HepG2 (cell line): ENCODE measurements around the gene GUK1. TPM values are rescaled to one million over a fixed set of nuclear protein-coding genes. Genes with fewer than 3 reads are reported as not detected.
A peak's percentile ranks its signal among the peaks of the same experiment; 100 is the strongest.

Experiments used
- ATAD3A ChIP-seq: sonication (generic); formaldehyde crosslinking; IDR thresholded peaks from 2 replicates; pipeline ENCODE4 v1.4.0; 2020; ENCODE audit warnings: missing genetic modification reagents
- CEBPG ChIP-seq: IDR thresholded peaks from 2 replicates; pipeline ENCODE4 v1.6.1; 2016
- GMEB2 ChIP-seq: IDR thresholded peaks from 2 replicates; pipeline ENCODE4 v1.6.1; 2016; ENCODE audit warnings: missing biosample characterization, missing genetic modification reagents, low read depth
- HOXA5 ChIP-seq: sonication (generic); formaldehyde crosslinking; IDR thresholded peaks from 2 replicates; pipeline ENCODE4 v1.4.0; 2020; ENCODE audit warnings: missing genetic modification reagents
- MTA1 ChIP-seq: sonication (generic); formaldehyde crosslinking; IDR thresholded peaks from 2 replicates; pipeline ENCODE4 v1.4.0; 2020; ENCODE audit warnings: missing genetic modification reagents, mild to moderate bottlenecking, borderline replicate concordance
- U2AF2 ChIP-seq: fragments of 200-400 bp; formaldehyde crosslinking; IDR thresholded peaks from 2 replicates; pipeline ENCODE4 v1.6.1; 2017; ENCODE audit warnings: low read depth, mild to moderate bottlenecking, low read length
- YEATS4 ChIP-seq: sonication (generic); formaldehyde crosslinking; IDR thresholded peaks from 2 replicates; pipeline ENCODE4 v1.4.0; 2020; ENCODE audit warnings: missing genetic modification reagents, borderline replicate concordance
- ZMYM4 ChIP-seq: sonication (generic); formaldehyde crosslinking; IDR thresholded peaks from 2 replicates; pipeline ENCODE4 v1.8.1; 2023; ENCODE audit warnings: mild to moderate bottlenecking, missing genetic modification reagents
- ZNF430 ChIP-seq: sonication (generic); formaldehyde crosslinking; IDR thresholded peaks from 2 replicates; pipeline ENCODE4 v1.9.0; 2021; ENCODE audit warnings: mild to moderate bottlenecking, missing genetic modification reagents
- ZNF552 ChIP-seq: sonication (generic); formaldehyde crosslinking; IDR thresholded peaks from 2 replicates; pipeline ENCODE4 v1.9.0; 2022; ENCODE audit warnings: missing genetic modification reagents, mild to moderate bottlenecking, borderline replicate concordance
- ZSCAN20 ChIP-seq: sonication (generic); formaldehyde crosslinking; IDR thresholded peaks from 2 replicates; pipeline ENCODE4 v1.4.0; 2020; ENCODE audit warnings: missing genetic modification reagents, mild to moderate bottlenecking, borderline replicate concordance
- polyA plus RNA-seq, 8 experiments: library from polyadenylated mRNA; depleted of rRNA in 3 of 8; stranded (reverse) in 7 of 8; unstranded in 1 of 8; fragments of >200 nt; fragmentation: Illumina TruSeq in 4 of 8; extraction: Trizol in 4 of 8; gene quantifications; 2 replicates each; pipeline versions ENCODE4 v1.2.1 to v1.2.3, GENCODE V29; 2011 to 2016; ENCODE audit warnings: low read depth in 4 of 8, missing spikeins in 1 of 8, mixed read lengths in 1 of 8; ENCODE audit not compliant: insufficient read depth in 1 of 8
- total RNA-seq, 5 experiments: library from RNA; depleted of rRNA; stranded (reverse); fragments of >200 nt; fragmentation: Illumina TruSeq; extraction: Trizol; gene quantifications; 2 replicates each; pipeline ENCODE4 v1.2.3, GENCODE V29; 2016; ENCODE audit warnings: low read depth in 1 of 5
- TF ChIP-seq, protein P1 (sequence below): sonication (generic); formaldehyde crosslinking; IDR thresholded peaks from 2 replicates; pipeline ENCODE4 v1.4.0; 2020; ENCODE audit warnings: missing genetic modification reagents
- TF ChIP-seq, protein P2 (sequence below): sonication (generic); formaldehyde crosslinking; IDR thresholded peaks from 2 replicates; pipeline ENCODE4 v1.4.0; 2020; ENCODE audit warnings: mild to moderate bottlenecking, missing genetic modification reagents
- TF ChIP-seq, protein P3 (sequence below): sonication (generic); formaldehyde crosslinking; IDR thresholded peaks from 2 replicates; pipeline ENCODE4 v1.5.1; 2020; ENCODE audit warnings: missing genetic modification reagents, mild to moderate bottlenecking, borderline replicate concordance
- TF ChIP-seq, protein P4 (sequence below): sonication (generic); formaldehyde crosslinking; IDR thresholded peaks from 2 replicates; pipeline ENCODE4 v1.5.0; 2020; ENCODE audit warnings: mild to moderate bottlenecking, missing genetic modification reagents, borderline replicate concordance

Gene GUK1
- total and polyA plus RNA-seq, 2 of the 13 experiments (the other 11 are each of a cell fraction or from before 2014, with no cell fraction given), result 116 to 154 TPM

GRCh38 chr1:228165372-228166169 is 25.5 kb downstream of the GUK1 start, which contains the start of gene IBA57 (continued):
- TF ChIP-seq GMEB2 (CRISPR knock-in tag), result peak; percentile 84
- TF ChIP-seq, protein P1, sequence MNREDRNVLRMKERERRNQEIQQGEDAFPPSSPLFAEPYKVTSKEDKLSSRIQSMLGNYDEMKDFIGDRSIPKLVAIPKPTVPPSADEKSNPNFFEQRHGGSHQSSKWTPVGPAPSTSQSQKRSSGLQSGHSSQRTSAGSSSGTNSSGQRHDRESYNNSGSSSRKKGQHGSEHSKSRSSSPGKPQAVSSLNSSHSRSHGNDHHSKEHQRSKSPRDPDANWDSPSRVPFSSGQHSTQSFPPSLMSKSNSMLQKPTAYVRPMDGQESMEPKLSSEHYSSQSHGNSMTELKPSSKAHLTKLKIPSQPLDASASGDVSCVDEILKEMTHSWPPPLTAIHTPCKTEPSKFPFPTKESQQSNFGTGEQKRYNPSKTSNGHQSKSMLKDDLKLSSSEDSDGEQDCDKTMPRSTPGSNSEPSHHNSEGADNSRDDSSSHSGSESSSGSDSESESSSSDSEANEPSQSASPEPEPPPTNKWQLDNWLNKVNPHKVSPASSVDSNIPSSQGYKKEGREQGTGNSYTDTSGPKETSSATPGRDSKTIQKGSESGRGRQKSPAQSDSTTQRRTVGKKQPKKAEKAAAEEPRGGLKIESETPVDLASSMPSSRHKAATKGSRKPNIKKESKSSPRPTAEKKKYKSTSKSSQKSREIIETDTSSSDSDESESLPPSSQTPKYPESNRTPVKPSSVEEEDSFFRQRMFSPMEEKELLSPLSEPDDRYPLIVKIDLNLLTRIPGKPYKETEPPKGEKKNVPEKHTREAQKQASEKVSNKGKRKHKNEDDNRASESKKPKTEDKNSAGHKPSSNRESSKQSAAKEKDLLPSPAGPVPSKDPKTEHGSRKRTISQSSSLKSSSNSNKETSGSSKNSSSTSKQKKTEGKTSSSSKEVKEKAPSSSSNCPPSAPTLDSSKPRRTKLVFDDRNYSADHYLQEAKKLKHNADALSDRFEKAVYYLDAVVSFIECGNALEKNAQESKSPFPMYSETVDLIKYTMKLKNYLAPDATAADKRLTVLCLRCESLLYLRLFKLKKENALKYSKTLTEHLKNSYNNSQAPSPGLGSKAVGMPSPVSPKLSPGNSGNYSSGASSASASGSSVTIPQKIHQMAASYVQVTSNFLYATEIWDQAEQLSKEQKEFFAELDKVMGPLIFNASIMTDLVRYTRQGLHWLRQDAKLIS (CRISPR knock-in tag), result no peak
- peak; percentile 94 for TF ChIP-seq ZMYM4
- no peak for TF ChIP-seq ATAD3A
- TF ChIP-seq U2AF2, result no peak
- no peak for TF ChIP-seq MTA1
- TF ChIP-seq YEATS4 (CRISPR knock-in tag), result peak; percentile 86; the same call in 1 of the 2 replicates
- peak; percentile 39; the same call in 1 of the 2 replicates for TF ChIP-seq ZNF552 (CRISPR knock-in tag)
- TF ChIP-seq, protein P2, sequence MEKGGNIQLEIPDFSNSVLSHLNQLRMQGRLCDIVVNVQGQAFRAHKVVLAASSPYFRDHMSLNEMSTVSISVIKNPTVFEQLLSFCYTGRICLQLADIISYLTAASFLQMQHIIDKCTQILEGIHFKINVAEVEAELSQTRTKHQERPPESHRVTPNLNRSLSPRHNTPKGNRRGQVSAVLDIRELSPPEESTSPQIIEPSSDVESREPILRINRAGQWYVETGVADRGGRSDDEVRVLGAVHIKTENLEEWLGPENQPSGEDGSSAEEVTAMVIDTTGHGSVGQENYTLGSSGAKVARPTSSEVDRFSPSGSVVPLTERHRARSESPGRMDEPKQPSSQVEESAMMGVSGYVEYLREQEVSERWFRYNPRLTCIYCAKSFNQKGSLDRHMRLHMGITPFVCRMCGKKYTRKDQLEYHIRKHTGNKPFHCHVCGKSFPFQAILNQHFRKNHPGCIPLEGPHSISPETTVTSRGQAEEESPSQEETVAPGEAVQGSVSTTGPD, result no peak
- TF ChIP-seq, protein P3, sequence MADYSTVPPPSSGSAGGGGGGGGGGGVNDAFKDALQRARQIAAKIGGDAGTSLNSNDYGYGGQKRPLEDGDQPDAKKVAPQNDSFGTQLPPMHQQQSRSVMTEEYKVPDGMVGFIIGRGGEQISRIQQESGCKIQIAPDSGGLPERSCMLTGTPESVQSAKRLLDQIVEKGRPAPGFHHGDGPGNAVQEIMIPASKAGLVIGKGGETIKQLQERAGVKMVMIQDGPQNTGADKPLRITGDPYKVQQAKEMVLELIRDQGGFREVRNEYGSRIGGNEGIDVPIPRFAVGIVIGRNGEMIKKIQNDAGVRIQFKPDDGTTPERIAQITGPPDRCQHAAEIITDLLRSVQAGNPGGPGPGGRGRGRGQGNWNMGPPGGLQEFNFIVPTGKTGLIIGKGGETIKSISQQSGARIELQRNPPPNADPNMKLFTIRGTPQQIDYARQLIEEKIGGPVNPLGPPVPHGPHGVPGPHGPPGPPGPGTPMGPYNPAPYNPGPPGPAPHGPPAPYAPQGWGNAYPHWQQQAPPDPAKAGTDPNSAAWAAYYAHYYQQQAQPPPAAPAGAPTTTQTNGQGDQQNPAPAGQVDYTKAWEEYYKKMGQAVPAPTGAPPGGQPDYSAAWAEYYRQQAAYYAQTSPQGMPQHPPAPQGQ (CRISPR knock-in tag), result no peak
- TF ChIP-seq ZSCAN20 (CRISPR knock-in tag), result no peak
- TF ChIP-seq ZNF430 (CRISPR knock-in tag), result peak; percentile 76; the same call in 1 of the 2 replicates
- TF ChIP-seq, protein P4, sequence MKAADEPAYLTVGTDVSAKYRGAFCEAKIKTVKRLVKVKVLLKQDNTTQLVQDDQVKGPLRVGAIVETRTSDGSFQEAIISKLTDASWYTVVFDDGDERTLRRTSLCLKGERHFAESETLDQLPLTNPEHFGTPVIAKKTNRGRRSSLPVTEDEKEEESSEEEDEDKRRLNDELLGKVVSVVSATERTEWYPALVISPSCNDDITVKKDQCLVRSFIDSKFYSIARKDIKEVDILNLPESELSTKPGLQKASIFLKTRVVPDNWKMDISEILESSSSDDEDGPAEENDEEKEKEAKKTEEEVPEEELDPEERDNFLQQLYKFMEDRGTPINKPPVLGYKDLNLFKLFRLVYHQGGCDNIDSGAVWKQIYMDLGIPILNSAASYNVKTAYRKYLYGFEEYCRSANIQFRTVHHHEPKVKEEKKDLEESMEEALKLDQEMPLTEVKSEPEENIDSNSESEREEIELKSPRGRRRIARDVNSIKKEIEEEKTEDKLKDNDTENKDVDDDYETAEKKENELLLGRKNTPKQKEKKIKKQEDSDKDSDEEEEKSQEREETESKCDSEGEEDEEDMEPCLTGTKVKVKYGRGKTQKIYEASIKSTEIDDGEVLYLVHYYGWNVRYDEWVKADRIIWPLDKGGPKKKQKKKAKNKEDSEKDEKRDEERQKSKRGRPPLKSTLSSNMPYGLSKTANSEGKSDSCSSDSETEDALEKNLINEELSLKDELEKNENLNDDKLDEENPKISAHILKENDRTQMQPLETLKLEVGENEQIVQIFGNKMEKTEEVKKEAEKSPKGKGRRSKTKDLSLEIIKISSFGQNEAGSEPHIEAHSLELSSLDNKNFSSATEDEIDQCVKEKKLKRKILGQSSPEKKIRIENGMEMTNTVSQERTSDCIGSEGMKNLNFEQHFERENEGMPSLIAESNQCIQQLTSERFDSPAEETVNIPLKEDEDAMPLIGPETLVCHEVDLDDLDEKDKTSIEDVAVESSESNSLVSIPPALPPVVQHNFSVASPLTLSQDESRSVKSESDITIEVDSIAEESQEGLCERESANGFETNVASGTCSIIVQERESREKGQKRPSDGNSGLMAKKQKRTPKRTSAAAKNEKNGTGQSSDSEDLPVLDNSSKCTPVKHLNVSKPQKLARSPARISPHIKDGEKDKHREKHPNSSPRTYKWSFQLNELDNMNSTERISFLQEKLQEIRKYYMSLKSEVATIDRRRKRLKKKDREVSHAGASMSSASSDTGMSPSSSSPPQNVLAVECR (CRISPR knock-in tag), result peak; percentile 57; the same call in 1 of the 2 replicates
- no peak for TF ChIP-seq HOXA5
- TF ChIP-seq CEBPG (CRISPR knock-in tag), result peak; percentile 25; the same call in 1 of the 2 replicates
